Hepatocyte (in vitro differentiated cells): Measurements from ENCODE around the gene MYO1F.

Source experiments
- EZH2 ChIP-seq: fragments of 200-600 bp; sonication (generic); IDR thresholded peaks from 2 replicates; pipeline ENCODE4 v1.6.1; 2016; ENCODE audit warnings: antibody characterized with exemption, mild to moderate bottlenecking, borderline replicate concordance
- EZH2phosphoT487 ChIP-seq: fragments of 200-600 bp; sonication (generic); IDR thresholded peaks from one replicate; pipeline ENCODE4 v1.6.1; 2018; ENCODE audit warnings: antibody characterized with exemption, mild to moderate bottlenecking, low read depth, moderate library complexity; ENCODE audit not compliant: unreplicated experiment, severe bottlenecking
- TF ChIP-seq, protein P1 (sequence below): fragments of 200-600 bp; sonication (generic); IDR thresholded peaks from 2 replicates; pipeline ENCODE4 v1.5.1; 2016; ENCODE audit warnings: antibody characterized with exemption, mild to moderate bottlenecking; ENCODE audit not compliant: poor library complexity

DNA sequence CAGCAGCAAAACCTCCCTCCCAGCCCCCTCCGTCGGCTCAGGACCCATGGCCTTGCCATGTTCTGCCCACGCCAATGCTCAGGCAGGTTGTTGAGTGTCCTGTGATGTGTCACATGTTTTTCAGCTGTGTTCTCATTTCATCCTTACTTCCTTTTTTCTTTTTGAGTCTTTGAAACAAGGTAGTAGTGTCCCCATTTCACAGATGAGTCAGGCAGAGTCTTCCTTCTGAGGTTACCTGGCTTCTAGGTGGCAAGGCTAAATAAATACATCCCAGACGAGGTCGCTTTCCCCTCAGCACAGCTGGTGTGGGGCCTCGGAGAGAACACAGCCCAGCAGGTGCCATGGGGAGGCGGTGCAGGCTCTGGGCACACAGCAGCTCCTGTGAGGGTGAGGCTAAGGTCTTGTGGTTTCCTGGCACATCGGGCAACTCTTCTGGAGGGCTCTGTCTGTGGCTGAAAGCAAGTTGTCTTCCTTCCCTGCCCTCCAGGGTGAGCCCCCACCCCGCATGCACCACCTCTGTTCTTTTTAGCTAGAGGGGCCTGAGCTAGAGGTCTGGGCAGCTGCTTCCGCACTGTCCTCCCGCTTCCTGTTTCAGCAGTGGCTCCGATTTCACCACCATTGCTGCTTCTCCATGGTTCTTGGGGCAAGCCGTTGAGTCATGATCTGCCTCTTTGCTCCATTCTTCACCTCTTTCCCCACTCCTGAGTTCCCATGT lies 89.9 kb downstream of the MYO1F start:
- TF ChIP-seq, protein P1, sequence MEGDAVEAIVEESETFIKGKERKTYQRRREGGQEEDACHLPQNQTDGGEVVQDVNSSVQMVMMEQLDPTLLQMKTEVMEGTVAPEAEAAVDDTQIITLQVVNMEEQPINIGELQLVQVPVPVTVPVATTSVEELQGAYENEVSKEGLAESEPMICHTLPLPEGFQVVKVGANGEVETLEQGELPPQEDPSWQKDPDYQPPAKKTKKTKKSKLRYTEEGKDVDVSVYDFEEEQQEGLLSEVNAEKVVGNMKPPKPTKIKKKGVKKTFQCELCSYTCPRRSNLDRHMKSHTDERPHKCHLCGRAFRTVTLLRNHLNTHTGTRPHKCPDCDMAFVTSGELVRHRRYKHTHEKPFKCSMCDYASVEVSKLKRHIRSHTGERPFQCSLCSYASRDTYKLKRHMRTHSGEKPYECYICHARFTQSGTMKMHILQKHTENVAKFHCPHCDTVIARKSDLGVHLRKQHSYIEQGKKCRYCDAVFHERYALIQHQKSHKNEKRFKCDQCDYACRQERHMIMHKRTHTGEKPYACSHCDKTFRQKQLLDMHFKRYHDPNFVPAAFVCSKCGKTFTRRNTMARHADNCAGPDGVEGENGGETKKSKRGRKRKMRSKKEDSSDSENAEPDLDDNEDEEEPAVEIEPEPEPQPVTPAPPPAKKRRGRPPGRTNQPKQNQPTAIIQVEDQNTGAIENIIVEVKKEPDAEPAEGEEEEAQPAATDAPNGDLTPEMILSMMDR: no peak
- TF ChIP-seq EZH2: no peak
- TF ChIP-seq EZH2phosphoT487: no peak
